Endothelial cell of umbilical vein (primary cell): ENCODE results near the gene TULP1. TPM values are rescaled to one million over a fixed set of nuclear protein-coding genes. Genes with fewer than 3 reads are reported as not detected.

Source experiments
- BruUV-seq: library from RNA; stranded (reverse); fragments of 400-500 nt; replicated peaks from 2 replicates; lab custom pipeline; 2021; lab: Mats Ljungman, UMichigan
- CTCF ChIA-PET: fragments of 300-600, 350-600 bp; sonication (Branson Sonifier 250); formaldehyde crosslinking; loops from one replicate; lab custom pipeline; 2021; ENCODE audit warnings: antibody characterized with exemption, inconsistent platforms; lab: Charles Lee
- POLR2A ChIA-PET: fragments of 300-600, 350-600 bp; sonication (Branson Sonifier 250); formaldehyde crosslinking; loops from one replicate; lab custom pipeline; 2021; ENCODE audit warnings: antibody characterized with exemption, inconsistent platforms; lab: Charles Lee
- DNase-seq: peaks from one replicate; pipeline ENCODE4 v3.0.0-alpha.2; 2011; ENCODE audit warnings: low read depth, low spot score
- FAIRE-seq: peaks from 2 replicates; lab custom pipeline; 2011; peaks lifted over from hg19 to GRCh38; lab: Jason Lieb, UNC
- H2AFZ ChIP-seq: 2 replicates; pipeline ENCODE4 v1.6.0; 2012; ENCODE audit warnings: low read depth, low read length, control low read depth, inconsistent platforms
- H3K27ac ChIP-seq: 2 replicates; pipeline ENCODE4 v1.5.1; 2011; ENCODE audit warnings: low read depth, mild to moderate bottlenecking, control low read depth, low read length, moderate library complexity; ENCODE audit not compliant: insufficient read depth
- H3K27me3 ChIP-seq, 2 experiments: 2 replicates each; pipeline versions ENCODE4 v1.6.0 to v1.6.1; 2011; ENCODE audit warnings: low read length in 2 of 2, mixed read lengths in 1 of 2; ENCODE audit not compliant: control insufficient read depth in 2 of 2, insufficient read depth in 2 of 2
- H3K36me3 ChIP-seq, 2 experiments: 2 replicates in 1 of 2; 3 replicates in 1 of 2; pipeline ENCODE4 v1.5.1; 2011; ENCODE audit warnings: low read length in 2 of 2, mild to moderate bottlenecking in 1 of 2, moderate library complexity in 1 of 2; ENCODE audit not compliant: control insufficient read depth in 2 of 2, insufficient read depth in 2 of 2; ENCODE audit errors: extremely low read depth in 1 of 2
- H3K4me1 ChIP-seq: 3 replicates; pipeline ENCODE4 v1.5.1; 2011; ENCODE audit warnings: mild to moderate bottlenecking, low read length; ENCODE audit not compliant: control insufficient read depth, insufficient read depth; ENCODE audit errors: extremely low read depth
- H3K4me2 ChIP-seq: 2 replicates; pipeline ENCODE4 v1.6.1; 2011; ENCODE audit warnings: low read length, control low read depth, mixed read lengths; ENCODE audit not compliant: insufficient read depth
- H3K4me3 ChIP-seq, 3 experiments: fragments of 200-600 bp in 1 of 3; sonication (generic), shearing (Covaris generic) in 1 of 3; replicated peaks in 1 of 3; 2 replicates each; pipeline ENCODE4 v1.5.1; 2011 to 2016; ENCODE audit warnings: control low read depth in 3 of 3, low read length in 3 of 3, mild to moderate bottlenecking in 2 of 3, inconsistent platforms in 1 of 3, low read depth in 1 of 3, moderate library complexity in 1 of 3; ENCODE audit not compliant: insufficient read depth in 1 of 3
- H3K79me2 ChIP-seq: 2 replicates; pipeline ENCODE4 v1.6.0; 2012; ENCODE audit warnings: low read length, inconsistent platforms; ENCODE audit not compliant: control insufficient read depth, insufficient read depth
- H3K9ac ChIP-seq: replicated peaks from 2 replicates; pipeline ENCODE3; 2011; ENCODE audit warnings: low read length, control low read depth; ENCODE audit not compliant: insufficient read depth; ENCODE audit errors: extremely low read depth
- H3K9me1 ChIP-seq: replicated peaks from 3 replicates; pipeline ENCODE4 v1.6.0; 2011; ENCODE audit warnings: mild to moderate bottlenecking, low read length; ENCODE audit not compliant: control insufficient read depth, insufficient read depth; ENCODE audit errors: extremely low read depth
- H3K9me3 ChIP-seq: replicated peaks from 2 replicates; pipeline ENCODE4 v1.5.1; 2012; ENCODE audit warnings: low read length, inconsistent platforms; ENCODE audit not compliant: control insufficient read depth, insufficient read depth
- H4K20me1 ChIP-seq: replicated peaks from 2 replicates; pipeline ENCODE3; 2011; ENCODE audit warnings: mild to moderate bottlenecking, low read length; ENCODE audit not compliant: control insufficient read depth, insufficient read depth; ENCODE audit errors: extremely low read depth
- EZH2 ChIP-seq: IDR thresholded peaks from 2 replicates; pipeline ENCODE4 v1.6.1; 2012; ENCODE audit warnings: borderline replicate concordance, low read depth, mild to moderate bottlenecking, moderate library complexity, low read length, inconsistent platforms; ENCODE audit not compliant: severe bottlenecking
- FOS ChIP-seq: IDR thresholded peaks from 2 replicates; pipeline ENCODE4 v1.6.1; 2011; ENCODE audit warnings: mild to moderate bottlenecking, low read length, moderate library complexity, borderline replicate concordance; ENCODE audit not compliant: insufficient read depth
- GATA2 ChIP-seq: IDR thresholded peaks from 2 replicates; pipeline ENCODE4 v1.7.0; 2011; ENCODE audit warnings: low read depth, mild to moderate bottlenecking, moderate library complexity, mixed read lengths, low read length; ENCODE audit not compliant: insufficient read length, insufficient read depth
- JUN ChIP-seq: IDR thresholded peaks from 2 replicates; pipeline ENCODE4 v1.6.1; 2011; ENCODE audit warnings: borderline replicate concordance, low read depth; ENCODE audit not compliant: insufficient read length, insufficient read depth
- MYC ChIP-seq: IDR thresholded peaks from one replicate; pipeline ENCODE4 v1.6.1; 2011; ENCODE audit warnings: mild to moderate bottlenecking, low read depth, low read length
- POLR2A ChIP-seq: IDR thresholded peaks from 2 replicates; pipeline ENCODE4 v1.6.1; 2012; ENCODE audit warnings: low read depth, mild to moderate bottlenecking, control low read depth, low read length
- POLR2AphosphoS5 ChIP-seq: IDR thresholded peaks from 2 replicates; pipeline ENCODE4 v1.6.1; 2012; ENCODE audit warnings: low read depth, mild to moderate bottlenecking, control low read depth, low read length, moderate library complexity; ENCODE audit not compliant: insufficient read depth
- dilution Hi-C: fragments of 300-500 bp; cut with MboI; formaldehyde crosslinking; loops from one replicate; pipeline ENCODE4 v1.15.0; 2019; ENCODE audit warnings: low sequenced_read_pairs; ENCODE audit not compliant: extremely low pct_ligation_motif_present
- intact Hi-C: fragments of 100-400 bp; cut with micrococcal nuclease; formaldehyde crosslinking; loops from one replicate; pipeline ENCODE4 v1.10.0; 2022
- polyA plus RNA-seq, 4 experiments: library from polyadenylated mRNA; depleted of rRNA in 3 of 4; stranded (reverse) in 3 of 4; unstranded in 1 of 4; fragments of >200 nt; gene quantifications; 2 replicates each; pipeline versions ENCODE4 v1.2.1 to v1.2.3, GENCODE V29; 2011 to 2012; ENCODE audit warnings: missing spikeins in 1 of 4
- total RNA-seq: library from RNA; stranded (reverse); gene quantifications from 2 replicates; pipeline ENCODE4 v1.2.3, GENCODE V29; 2021
- TF ChIP-seq, protein P1 (sequence below), 2 donors: IDR thresholded peaks; 1 replicate in 1 of 2; 2 replicates in 1 of 2; pipeline ENCODE4 v1.5.1; 2011; ENCODE audit warnings: low read length in 2 of 2, mild to moderate bottlenecking in 2 of 2, moderate library complexity in 2 of 2, control low read depth in 1 of 2, inconsistent platforms in 1 of 2, low read depth in 1 of 2; ENCODE audit not compliant: insufficient read depth in 1 of 2; ENCODE audit errors: extremely low read depth in 1 of 2
- TF ChIP-seq, protein P2 (sequence below): IDR thresholded peaks from 2 replicates; pipeline ENCODE4 v1.6.1; 2011; ENCODE audit not compliant: insufficient read depth, insufficient read length

Gene TULP1
- total and polyA plus RNA-seq, 2 donors (not counting 3 experiments of a cell fraction or from before 2014, with no cell fraction given), result not detected

DNA sequence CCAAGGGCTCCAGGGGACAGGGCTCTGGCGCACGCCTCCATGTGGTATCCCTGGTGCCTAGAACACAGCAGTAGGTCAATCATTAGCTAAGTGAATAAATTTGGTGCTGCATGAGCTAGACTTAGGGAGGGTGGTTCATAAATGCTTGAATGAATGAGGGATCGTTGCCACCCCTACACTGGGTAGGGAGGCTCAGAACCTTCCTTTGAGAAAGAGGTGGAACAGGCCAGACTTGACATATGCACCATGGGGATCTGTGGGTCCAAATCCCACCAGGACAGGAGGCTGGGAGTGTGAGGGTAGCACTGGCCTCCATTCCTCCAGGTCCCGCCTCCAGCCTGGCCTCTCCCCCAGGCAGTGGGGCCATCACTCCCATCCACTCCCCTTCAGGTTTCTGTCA, 29.6 kb downstream of the TULP1 start:
- ChIA-PET CTCF (no interaction called here), POLR2A (no interaction called here)
- Histone ChIP-seq H3K79me2 (no peaks in the 10 kb centered on the region), H2AFZ (no peak overlapping the region), H3K4me3 (no peak overlapping the region), H3K4me1 (no peaks in the 10 kb centered on the region), H3K36me3 (no peaks in the 10 kb centered on the region), H3K27me3 (no peaks in the 10 kb centered on the region), H3K27ac (no peak overlapping the region), H3K9me3 (no peaks in the 10 kb centered on the region), H3K9ac (no peak overlapping the region), H3K9me1 (no peaks in the 10 kb centered on the region), H4K20me1 (no peaks in the 10 kb centered on the region), H3K4me2 (no peak overlapping the region)
- dilution Hi-C loops, result no loop called here
- intact Hi-C loops, result no loop called here
- BruUV-seq, result no TSS peak
- TF ChIP-seq, protein P1, sequence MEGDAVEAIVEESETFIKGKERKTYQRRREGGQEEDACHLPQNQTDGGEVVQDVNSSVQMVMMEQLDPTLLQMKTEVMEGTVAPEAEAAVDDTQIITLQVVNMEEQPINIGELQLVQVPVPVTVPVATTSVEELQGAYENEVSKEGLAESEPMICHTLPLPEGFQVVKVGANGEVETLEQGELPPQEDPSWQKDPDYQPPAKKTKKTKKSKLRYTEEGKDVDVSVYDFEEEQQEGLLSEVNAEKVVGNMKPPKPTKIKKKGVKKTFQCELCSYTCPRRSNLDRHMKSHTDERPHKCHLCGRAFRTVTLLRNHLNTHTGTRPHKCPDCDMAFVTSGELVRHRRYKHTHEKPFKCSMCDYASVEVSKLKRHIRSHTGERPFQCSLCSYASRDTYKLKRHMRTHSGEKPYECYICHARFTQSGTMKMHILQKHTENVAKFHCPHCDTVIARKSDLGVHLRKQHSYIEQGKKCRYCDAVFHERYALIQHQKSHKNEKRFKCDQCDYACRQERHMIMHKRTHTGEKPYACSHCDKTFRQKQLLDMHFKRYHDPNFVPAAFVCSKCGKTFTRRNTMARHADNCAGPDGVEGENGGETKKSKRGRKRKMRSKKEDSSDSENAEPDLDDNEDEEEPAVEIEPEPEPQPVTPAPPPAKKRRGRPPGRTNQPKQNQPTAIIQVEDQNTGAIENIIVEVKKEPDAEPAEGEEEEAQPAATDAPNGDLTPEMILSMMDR (IDR thresholded peaks at IDR 0.05; ENCODE audit: extremely low read depth in 1 of 2, insufficient read depth in 1 of 2, low read depth in 1 of 2, low read length in 2 of 2), result no peak
- TF ChIP-seq POLR2AphosphoS5 (no peak), EZH2 (no peak), FOS (no peak), GATA2 (no peak)
- FAIRE-seq (no peak), DNase-seq (no peak)

DNA sequence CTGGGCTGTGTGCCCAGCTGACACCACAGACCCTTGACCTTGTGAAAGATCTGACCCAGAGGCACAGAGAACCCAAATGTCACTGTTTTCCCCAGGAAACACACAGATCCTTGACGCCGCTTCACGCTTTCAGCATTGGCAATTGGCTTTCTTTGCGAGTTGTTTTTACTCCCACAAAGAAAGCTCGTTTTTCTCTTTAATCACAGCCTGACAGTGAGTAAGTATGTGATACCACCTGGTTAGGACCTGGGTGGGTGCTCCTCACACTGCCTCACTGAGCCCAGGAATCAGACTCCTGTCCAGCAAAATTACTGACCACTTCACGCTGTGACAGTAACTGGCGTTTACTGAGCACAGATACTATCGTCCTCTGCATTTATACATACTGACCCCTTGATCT, 31.5 kb downstream of the TULP1 start:
- dilution Hi-C loops, result no loop called here
- H3K79me2 ChIP-seq, result no peaks in the 10 kb centered on the region
- FAIRE-seq (no peak), DNase-seq (no peak)
- H3K27me3 ChIP-seq, result no peaks in the 10 kb centered on the region
- no peaks in the 10 kb centered on the region for H3K36me3 ChIP-seq
- CTCF ChIA-PET, result interaction anchor here (0.7 to 2.3 kb wide), 5 partner anchors 10 to 138 kb away, joined by 3 to 8 read pairs (median 4); partner anchors contain the start of genes PPARD and TEAD3
- intact Hi-C loops, result no loop called here
- H3K4me2 ChIP-seq, result no peak overlapping the region
- no peaks in the 10 kb centered on the region for H3K9me3 ChIP-seq
- no peak overlapping the region for H2AFZ ChIP-seq
- POLR2A ChIA-PET, result interaction anchor here (0.8 kb wide), 1 partner anchor 9 kb away, joined by 5 read pairs; no protein-coding TSS in a partner anchor
- TF ChIP-seq, protein P1 (IDR thresholded peaks at IDR 0.05; ENCODE audit: extremely low read depth in 1 of 2, insufficient read depth in 1 of 2, low read depth in 1 of 2, low read length in 2 of 2), result no peak
- TF ChIP-seq FOS (no peak), JUN (no peak), MYC (no peak), POLR2A (no peak), POLR2AphosphoS5 (no peak), GATA2 (no peak), EZH2 (no peak)
- TF ChIP-seq, protein P2, sequence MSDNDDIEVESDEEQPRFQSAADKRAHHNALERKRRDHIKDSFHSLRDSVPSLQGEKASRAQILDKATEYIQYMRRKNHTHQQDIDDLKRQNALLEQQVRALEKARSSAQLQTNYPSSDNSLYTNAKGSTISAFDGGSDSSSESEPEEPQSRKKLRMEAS, result no peak
- no peaks in the 10 kb centered on the region for H3K4me1 ChIP-seq
- no peak overlapping the region for H3K4me3 ChIP-seq
- H3K9me1 ChIP-seq, result no peaks in the 10 kb centered on the region
- no TSS peak for BruUV-seq
- H3K9ac ChIP-seq, result no peak overlapping the region
- no peaks in the 10 kb centered on the region for H4K20me1 ChIP-seq
- H3K27ac ChIP-seq, result no peak overlapping the region
